ENCODE results near the gene CPAMD8.
"Not testable (repeated sequence)": the region's sequence is repeated elsewhere in the genome, so short reads cannot be mapped to it uniquely, and the experiment has no call there.

Gene CPAMD8

GRCh38 chr19:17025361-17025760 lies 1.2 kb downstream of the CPAMD8 start:
- Histone ChIP-seq H3K9me3 (ENCODE audit: control insufficient read depth, low read length) (no peaks in the 10 kb centered on the region), H3K4me1 (no peaks in the 10 kb centered on the region), H2AFZ (no peak overlapping the region), H3K4me3 (ENCODE audit: low read depth, low read length) (no peak overlapping the region), H3K9ac (no peak overlapping the region), H3K4me2 (ENCODE audit: low read length) (no peak overlapping the region), H3K27me3 (ENCODE audit: control insufficient read depth, insufficient read depth, low read length) (no peaks in the 10 kb centered on the region), H3K36me3 (ENCODE audit: control insufficient read depth, insufficient read depth, low read length) (no peaks in the 10 kb centered on the region), H3K27ac (no peak overlapping the region), H3K79me2 (no peaks in the 10 kb centered on the region)
- no peak for TF ChIP-seq CTCF (IDR thresholded peaks at IDR 0.05)

GRCh38 chr19:17024941-17025340 lies 1.7 kb downstream of the CPAMD8 start:
- not testable (repeated sequence) for H3K27ac ChIP-seq; H2AFZ ChIP-seq; H3K4me3 ChIP-seq (ENCODE audit: low read depth, low read length); H3K79me2 ChIP-seq; H3K36me3 ChIP-seq (ENCODE audit: control insufficient read depth, insufficient read depth, low read length); H3K9ac ChIP-seq; H3K27me3 ChIP-seq (ENCODE audit: control insufficient read depth, insufficient read depth, low read length); H3K4me2 ChIP-seq (ENCODE audit: low read length); H3K9me3 ChIP-seq (ENCODE audit: control insufficient read depth, low read length); H3K4me1 ChIP-seq

GRCh38 chr19:17023805-17024204 lies 2.8 kb downstream of the CPAMD8 start:
- no peak for TF ChIP-seq CTCF (IDR thresholded peaks at IDR 0.05)
- no peaks in the 10 kb centered on the region for H3K27me3 ChIP-seq (ENCODE audit: control insufficient read depth, insufficient read depth, low read length)
- H3K4me1 ChIP-seq = no peaks in the 10 kb centered on the region
- no peak overlapping the region for H3K27ac ChIP-seq
- no peaks in the 10 kb centered on the region for H3K9me3 ChIP-seq (ENCODE audit: control insufficient read depth, low read length)
- no peak overlapping the region for H3K9ac ChIP-seq
- no peak overlapping the region for H3K4me3 ChIP-seq (ENCODE audit: low read depth, low read length)
- no peaks in the 10 kb centered on the region for H3K36me3 ChIP-seq (ENCODE audit: control insufficient read depth, insufficient read depth, low read length)
- no peak overlapping the region for H2AFZ ChIP-seq
- H3K79me2 ChIP-seq = no peaks in the 10 kb centered on the region
- no peak overlapping the region for H3K4me2 ChIP-seq (ENCODE audit: low read length)

GRCh38 chr19:17022738-17023137 lies 3.9 kb downstream of the CPAMD8 start:
- H3K4me3 ChIP-seq (ENCODE audit: low read depth, low read length) = no peak overlapping the region
- H3K27ac ChIP-seq = no peak overlapping the region
- no peaks in the 10 kb centered on the region for H3K27me3 ChIP-seq (ENCODE audit: control insufficient read depth, insufficient read depth, low read length)
- no peaks in the 10 kb centered on the region for H3K36me3 ChIP-seq (ENCODE audit: control insufficient read depth, insufficient read depth, low read length)
- no peak overlapping the region for H3K9ac ChIP-seq
- H2AFZ ChIP-seq = no peak overlapping the region
- TF ChIP-seq CTCF (IDR thresholded peaks at IDR 0.05) = no peak
- no peak overlapping the region for H3K4me2 ChIP-seq (ENCODE audit: low read length)
- H3K9me3 ChIP-seq (ENCODE audit: control insufficient read depth, low read length) = no peaks in the 10 kb centered on the region
- H3K79me2 ChIP-seq = no peaks in the 10 kb centered on the region
- H3K4me1 ChIP-seq = no peaks in the 10 kb centered on the region

- Histone ChIP-seq H3K9me3 (ENCODE audit: control insufficient read depth, low read length) (no peaks in the 10 kb centered on the region), H3K27me3 (ENCODE audit: control insufficient read depth, insufficient read depth, low read length) (no peaks in the 10 kb centered on the region), H3K36me3 (ENCODE audit: control insufficient read depth, insufficient read depth, low read length) (no peaks in the 10 kb centered on the region), H3K4me2 (ENCODE audit: low read length) (peak overlapping the region; percentile 6), H3K4me1 (no peaks in the 10 kb centered on the region), H3K27ac (no peak overlapping the region), H3K79me2 (no peaks in the 10 kb centered on the region), H3K4me3 (ENCODE audit: low read depth, low read length) (no peak overlapping the region), H3K9ac (no peak overlapping the region), H2AFZ (no peak overlapping the region)
- TF ChIP-seq CTCF (IDR thresholded peaks at IDR 0.05) = no peak
These were observed 4.6 kb downstream of the CPAMD8 start for GRCh38 chr19:17021793-17022590.

All from parathyroid adenoma (tissue), 2 donors.